Measurements from ENCODE around the gene ITGB1. TPM values are rescaled to one million over a fixed set of nuclear protein-coding genes. Genes with fewer than 3 reads are reported as not detected.

ITGB1 gene
- total RNA-seq, 3 donors from 2014 or later, result 438 to 1,565 (median 480) TPM

DNA sequence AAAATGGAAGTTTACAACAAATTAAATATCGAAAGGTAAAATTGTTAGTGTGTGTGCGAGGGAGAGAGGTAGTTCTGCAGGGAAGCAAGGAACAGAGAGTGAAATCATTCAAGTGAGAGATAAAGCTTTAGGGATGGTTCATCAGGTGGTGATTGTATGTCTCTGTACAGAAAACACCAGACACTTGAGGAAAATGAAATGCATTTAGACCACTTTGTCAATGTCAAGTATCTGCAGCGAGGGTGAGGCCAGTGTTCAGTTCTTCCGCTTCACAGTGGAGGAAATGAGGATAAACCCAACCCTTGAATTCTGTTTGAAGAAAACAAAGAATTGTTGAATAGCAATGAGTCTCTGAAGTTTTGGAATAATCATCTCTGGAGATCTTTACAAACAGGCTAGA, 14.4 kb upstream of the ITGB1 start:
- Histone ChIP-seq H3K4me1 (no peaks in the 10 kb centered on the region), H3K4me3 (no peak overlapping the region), H3K27ac (no peak overlapping the region), H3K27me3 (no peaks in the 10 kb centered on the region), H3K36me3 (no peaks in the 10 kb centered on the region), H3K9me3 (no peaks in the 10 kb centered on the region)
- TF ChIP-seq POLR2AphosphoS5 (IDR thresholded peaks at IDR 0.05) (no peak), POLR2A (IDR thresholded peaks at IDR 0.05) (no peak)
- TF ChIP-seq, protein P1, sequence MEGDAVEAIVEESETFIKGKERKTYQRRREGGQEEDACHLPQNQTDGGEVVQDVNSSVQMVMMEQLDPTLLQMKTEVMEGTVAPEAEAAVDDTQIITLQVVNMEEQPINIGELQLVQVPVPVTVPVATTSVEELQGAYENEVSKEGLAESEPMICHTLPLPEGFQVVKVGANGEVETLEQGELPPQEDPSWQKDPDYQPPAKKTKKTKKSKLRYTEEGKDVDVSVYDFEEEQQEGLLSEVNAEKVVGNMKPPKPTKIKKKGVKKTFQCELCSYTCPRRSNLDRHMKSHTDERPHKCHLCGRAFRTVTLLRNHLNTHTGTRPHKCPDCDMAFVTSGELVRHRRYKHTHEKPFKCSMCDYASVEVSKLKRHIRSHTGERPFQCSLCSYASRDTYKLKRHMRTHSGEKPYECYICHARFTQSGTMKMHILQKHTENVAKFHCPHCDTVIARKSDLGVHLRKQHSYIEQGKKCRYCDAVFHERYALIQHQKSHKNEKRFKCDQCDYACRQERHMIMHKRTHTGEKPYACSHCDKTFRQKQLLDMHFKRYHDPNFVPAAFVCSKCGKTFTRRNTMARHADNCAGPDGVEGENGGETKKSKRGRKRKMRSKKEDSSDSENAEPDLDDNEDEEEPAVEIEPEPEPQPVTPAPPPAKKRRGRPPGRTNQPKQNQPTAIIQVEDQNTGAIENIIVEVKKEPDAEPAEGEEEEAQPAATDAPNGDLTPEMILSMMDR (IDR thresholded peaks at IDR 0.05), result no peak
- no peak for DNase-seq (ENCODE audit: low spot score in 2 of 2)
- intact Hi-C loops (cut with DNase I; ENCODE audit: low total_unique reads), result no loop called here

DNA sequence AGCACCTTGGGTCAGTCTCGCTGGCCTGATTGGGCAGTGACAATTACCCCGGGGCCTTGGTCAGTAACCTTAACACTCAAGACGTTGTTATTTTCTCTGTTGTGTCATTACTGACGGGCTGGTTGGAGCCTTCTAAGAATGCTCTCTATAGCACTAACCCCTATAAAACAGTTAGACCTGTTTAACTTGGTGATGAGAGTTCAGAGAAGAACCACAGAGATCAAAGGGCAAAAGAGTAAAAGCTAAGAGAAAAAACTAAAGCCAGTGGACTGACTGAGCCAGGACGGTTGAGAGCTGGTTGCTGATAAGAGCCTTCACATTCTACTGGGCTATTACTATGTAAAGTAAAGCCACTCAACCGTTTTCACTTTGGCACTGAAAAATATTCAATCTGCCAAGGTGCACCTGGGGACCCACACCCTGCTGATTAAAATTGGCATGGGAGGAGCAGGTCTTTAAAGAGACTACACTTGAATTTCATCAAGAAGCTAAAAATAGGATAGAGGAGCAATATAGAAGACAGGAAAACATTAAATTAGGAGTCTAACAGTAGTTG, 13.6 kb upstream of the ITGB1 start:
- no peaks in the 10 kb centered on the region for H3K9me3 ChIP-seq
- no peak overlapping the region for H3K27ac ChIP-seq

DNA sequence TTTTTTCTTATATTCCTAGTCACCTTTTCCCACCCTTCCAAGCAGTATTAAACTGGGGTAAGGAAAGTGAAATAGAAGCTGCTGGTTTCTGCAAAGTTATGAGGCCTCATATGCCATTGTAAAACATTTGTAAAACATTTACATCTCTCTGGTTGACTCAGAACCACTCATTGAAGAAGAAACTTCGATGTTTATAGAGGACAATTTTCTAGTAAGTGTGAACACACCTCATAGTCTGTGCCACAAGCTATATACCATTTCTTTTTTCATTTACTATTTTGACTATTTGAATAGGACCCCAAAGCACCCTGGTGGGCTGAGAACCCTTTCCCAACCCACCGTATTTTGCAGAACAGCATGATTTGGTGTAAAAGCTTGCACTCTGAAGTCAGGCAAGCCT, 12.9 kb upstream of the ITGB1 start:
- Histone ChIP-seq H3K9me3 (no peaks in the 10 kb centered on the region), H3K27ac (no peak overlapping the region), H3K4me1 (no peaks in the 10 kb centered on the region), H3K36me3 (no peaks in the 10 kb centered on the region), H3K27me3 (no peaks in the 10 kb centered on the region), H3K4me3 (no peak overlapping the region)
- intact Hi-C loops (cut with DNase I; ENCODE audit: low total_unique reads), result no loop called here
- TF ChIP-seq POLR2A (IDR thresholded peaks at IDR 0.05) (no peak), POLR2AphosphoS5 (IDR thresholded peaks at IDR 0.05) (no peak)
- TF ChIP-seq, protein P1 (IDR thresholded peaks at IDR 0.05), result no peak
- no peak for DNase-seq (ENCODE audit: low spot score in 2 of 2)

More for the DNA sequence above, 13.6 kb upstream of the ITGB1 start:
- Histone ChIP-seq H3K36me3 (no peaks in the 10 kb centered on the region), H3K27me3 (no peaks in the 10 kb centered on the region), H3K4me1 (no peaks in the 10 kb centered on the region), H3K4me3 (no peak overlapping the region)
- DNase-seq (ENCODE audit: low spot score in 2 of 2), result no peak
- TF ChIP-seq, protein P1 (IDR thresholded peaks at IDR 0.05), result no peak
- TF ChIP-seq POLR2AphosphoS5 (IDR thresholded peaks at IDR 0.05), result no peak
- intact Hi-C loops (cut with DNase I; ENCODE audit: low total_unique reads), result no loop called here

DNA sequence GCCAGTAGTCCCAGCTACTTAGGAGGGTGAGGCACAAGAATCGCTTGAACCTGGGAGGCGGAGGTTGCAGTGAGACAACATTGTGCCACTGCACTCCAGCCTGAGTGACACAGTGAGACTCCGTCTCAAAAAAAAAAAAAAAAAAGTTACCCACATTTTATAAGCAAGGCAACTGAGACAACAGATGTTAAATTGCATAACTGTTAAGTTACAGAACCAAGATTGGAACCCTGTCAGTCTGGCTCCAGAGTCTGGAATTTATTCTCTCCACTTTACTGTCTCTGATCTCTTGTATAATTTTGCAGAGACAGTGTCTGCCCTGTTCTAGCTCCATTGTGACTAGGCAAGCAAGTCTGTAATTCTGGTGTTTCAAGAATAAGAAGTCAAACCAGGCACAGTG, 6.2 kb upstream of the ITGB1 start:
- Histone ChIP-seq H3K4me3 (no peak overlapping the region), H3K9me3 (no peaks in the 10 kb centered on the region), H3K4me1 (no peaks in the 10 kb centered on the region), H3K27ac (no peak overlapping the region), H3K36me3 (no peaks in the 10 kb centered on the region), H3K27me3 (no peaks in the 10 kb centered on the region)
- no peak for TF ChIP-seq POLR2A (IDR thresholded peaks at IDR 0.05)
- TF ChIP-seq, protein P1 (IDR thresholded peaks at IDR 0.05), result no peak
- no peak for TF ChIP-seq POLR2AphosphoS5 (IDR thresholded peaks at IDR 0.05)
- intact Hi-C loops (cut with DNase I; ENCODE audit: low total_unique reads), result no loop called here
- DNase-seq (ENCODE audit: low spot score in 2 of 2), result no peak

DNA sequence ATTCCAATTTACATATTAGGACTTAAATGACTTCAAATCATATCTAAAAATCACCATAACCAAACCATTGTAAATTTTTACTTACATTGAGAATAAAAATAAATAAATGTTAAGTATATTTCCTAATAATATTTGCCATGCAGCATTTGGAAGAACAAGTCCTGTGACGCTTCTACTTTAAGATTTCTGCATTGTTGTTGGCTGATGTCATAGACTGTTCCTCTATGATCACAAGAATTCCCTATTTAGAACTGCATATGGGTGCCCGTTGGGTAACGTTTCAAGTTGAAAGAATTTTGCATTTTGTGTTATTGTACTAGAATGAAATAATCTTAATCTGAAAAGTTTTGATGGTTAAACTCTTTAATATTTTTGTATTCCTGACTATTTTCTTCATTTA, 5.1 kb upstream of the ITGB1 start:
- Histone ChIP-seq H3K27ac (peak overlapping the region in 1 of 2 donors; percentile 76), H3K36me3 (no peaks in the 10 kb centered on the region), H3K4me3 (no peak overlapping the region), H3K27me3 (no peaks in the 10 kb centered on the region), H3K4me1 (no peaks in the 10 kb centered on the region), H3K9me3 (no peaks in the 10 kb centered on the region)
- intact Hi-C loops (cut with DNase I; ENCODE audit: low total_unique reads), result no loop called here
- DNase-seq (ENCODE audit: low spot score in 2 of 2), result no peak
- TF ChIP-seq, protein P1 (IDR thresholded peaks at IDR 0.05), result no peak
- TF ChIP-seq POLR2A (IDR thresholded peaks at IDR 0.05), result no peak
- TF ChIP-seq POLR2AphosphoS5 (IDR thresholded peaks at IDR 0.05), result no peak

Data from breast epithelium (tissue), 4 donors.